ENCODE data around the gene LANCL2. TPM values are rescaled to one million over a fixed set of nuclear protein-coding genes. Genes with fewer than 3 reads are reported as not detected.

Gene LANCL2
- total RNA-seq, 1 donor = 13.8 TPM

DNA sequence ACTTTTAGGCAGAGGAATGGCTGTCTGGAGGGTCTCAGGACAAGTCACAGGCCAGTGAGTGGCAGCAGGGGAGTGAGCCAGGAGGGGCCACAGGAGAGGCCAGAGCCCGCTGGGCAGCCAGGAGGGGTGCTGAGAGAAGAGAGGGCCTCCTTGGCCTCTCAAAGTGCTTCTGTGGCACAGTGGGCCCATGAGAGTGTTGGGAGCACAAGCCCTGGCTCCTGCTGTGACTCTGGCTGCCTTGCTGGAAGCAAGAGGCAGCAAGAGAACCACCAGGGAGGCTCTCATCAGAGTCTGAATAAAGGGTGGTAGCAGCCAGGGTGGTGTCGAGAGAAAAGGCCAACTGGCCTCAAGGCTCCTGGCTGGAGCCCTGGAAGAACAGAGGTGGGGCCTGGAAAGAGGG, 116.0 kb downstream of the LANCL2 start:
- TF ChIP-seq CTCF (IDR thresholded peaks at IDR 0.05; ENCODE audit: insufficient read depth, low read depth, low read length) = no peak
- H3K4me3 ChIP-seq (ENCODE audit: low read depth, low read length) = no peak overlapping the region
- no peak for DNase-seq (ENCODE audit: low read depth)

DNA sequence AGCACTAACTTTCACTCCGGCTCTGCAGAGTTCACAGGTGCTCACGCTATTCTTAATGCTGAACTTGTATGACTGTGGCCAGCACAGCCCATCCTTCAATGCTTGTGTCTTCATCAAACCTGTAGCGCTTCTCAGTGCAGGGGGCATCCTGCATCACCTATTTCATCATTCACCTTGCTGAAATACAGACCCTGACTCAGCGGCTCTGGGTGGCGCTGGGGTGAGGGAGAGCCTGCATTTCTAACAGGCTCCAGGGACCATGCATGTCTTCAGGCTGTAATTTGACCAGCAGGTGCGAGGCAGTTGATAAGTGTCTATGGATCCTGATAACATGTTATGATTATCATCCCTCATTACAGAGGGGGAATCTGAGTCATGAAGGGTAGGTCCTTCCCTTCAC, 117.9 kb downstream of the LANCL2 start:
- no peak for DNase-seq (ENCODE audit: low read depth)
- no peak for TF ChIP-seq CTCF (IDR thresholded peaks at IDR 0.05; ENCODE audit: insufficient read depth, low read depth, low read length)

More for the DNA sequence above, 117.9 kb downstream of the LANCL2 start:
- no peak overlapping the region for H3K4me3 ChIP-seq (ENCODE audit: low read depth, low read length)

Other genes starting within 250 kb of the LANCL2 start
- 73.8 and 81.2 TPM in 2 replicates for gene VOPP1, start 207.2 kb downstream of the LANCL2 start, total RNA-seq

All from fibroblast of villous mesenchyme (primary cell).